Measurements from ENCODE around the gene CA11.
"Not testable (repeated sequence)": the region's sequence is repeated elsewhere in the genome, so short reads cannot be mapped to it uniquely, and the experiment has no call there.

The CA11 gene

GRCh38 chr19:48669903-48670668 lies 24.1 kb upstream of the CA11 start:
- DNase-seq (ENCODE audit: low spot score), result no peak

GRCh38 chr19:48668761-48669160 lies 22.8 kb upstream of the CA11 start:
- DNase-seq (ENCODE audit: low spot score), result no peak

- no peak for DNase-seq (ENCODE audit: low spot score)
These were observed 22.3 kb upstream of the CA11 start for GRCh38 chr19:48668332-48668731.

GRCh38 chr19:48665786-48666185 lies 19.8 kb upstream of the CA11 start:
- DNase-seq (ENCODE audit: low spot score), result no peak

- DNase-seq (ENCODE audit: low spot score), result peak; percentile 6
These were observed 18.5 kb upstream of the CA11 start for GRCh38 chr19:48664476-48664875.

GRCh38 chr19:48663667-48664066 lies 17.7 kb upstream of the CA11 start:
- DNase-seq (ENCODE audit: low spot score), result peak; percentile 8

DNA sequence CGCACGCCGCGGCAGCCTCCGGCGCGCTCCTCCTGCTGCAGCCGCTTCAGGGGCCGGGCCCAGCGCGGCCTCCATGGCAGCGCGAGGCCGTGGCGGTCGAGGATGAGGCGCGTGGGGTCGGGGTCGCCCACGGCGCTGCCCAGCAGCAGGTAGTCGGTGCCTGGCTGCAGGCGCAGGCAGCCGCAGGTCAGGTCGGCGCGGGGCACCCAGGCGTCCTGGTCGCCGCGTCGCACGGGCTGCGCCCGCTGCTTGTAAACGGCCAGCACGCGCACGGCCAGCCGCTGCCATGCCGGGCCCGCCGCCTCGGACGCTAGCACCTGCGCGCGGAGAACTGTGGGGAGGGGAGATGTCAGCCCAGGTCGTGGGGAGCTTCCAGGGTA lies 15.7 kb upstream of the CA11 start:
- DNase-seq (ENCODE audit: low spot score), result peak; percentile 19

DNA sequence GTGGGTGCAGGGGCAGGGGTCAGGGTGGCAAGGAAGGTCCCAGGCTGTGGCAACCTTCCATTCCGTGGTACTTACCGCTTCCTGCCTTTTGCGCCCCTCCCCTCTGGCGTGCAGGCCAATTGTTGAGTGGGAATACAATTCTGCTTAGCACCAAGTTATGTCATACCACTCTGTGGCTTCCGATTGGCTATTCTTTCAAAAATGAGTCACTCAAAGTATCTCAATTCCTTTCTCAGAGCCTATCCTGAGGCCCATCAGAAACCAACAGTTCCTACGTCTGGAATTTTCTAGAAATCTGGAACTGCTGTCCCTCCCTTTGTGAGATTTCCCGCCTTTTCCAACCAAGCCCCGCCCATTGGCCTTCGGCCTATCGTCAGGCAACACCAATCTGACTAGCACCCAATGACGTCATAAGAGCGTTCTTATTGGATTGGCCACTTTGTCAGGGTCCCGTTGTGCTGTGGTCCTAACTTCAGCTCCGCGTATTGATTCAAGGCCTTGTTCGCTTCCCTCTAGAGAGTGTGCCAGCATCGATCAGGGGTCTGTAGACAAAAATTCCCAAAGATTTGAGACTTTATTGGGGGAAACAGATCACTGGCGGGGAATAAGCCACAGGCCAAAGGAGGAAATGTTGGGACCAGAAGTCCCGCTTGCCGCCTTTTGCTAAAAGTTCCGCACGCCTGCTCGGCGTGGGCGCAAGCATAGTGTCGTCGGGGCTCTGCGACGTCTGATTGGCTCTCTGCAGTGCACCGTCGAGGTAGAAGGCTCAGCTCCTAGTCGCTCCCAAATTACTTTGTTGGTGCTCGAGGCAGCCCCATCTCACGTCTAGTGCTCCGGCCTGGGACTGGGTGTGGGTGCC lies 15.1 kb upstream of the CA11 start:
- DNase-seq (ENCODE audit: low spot score), result peak; percentile 94

- peak; percentile 44 for DNase-seq (ENCODE audit: low spot score)
These were observed 13.8 kb upstream of the CA11 start for GRCh38 chr19:48659768-48660167.

DNA sequence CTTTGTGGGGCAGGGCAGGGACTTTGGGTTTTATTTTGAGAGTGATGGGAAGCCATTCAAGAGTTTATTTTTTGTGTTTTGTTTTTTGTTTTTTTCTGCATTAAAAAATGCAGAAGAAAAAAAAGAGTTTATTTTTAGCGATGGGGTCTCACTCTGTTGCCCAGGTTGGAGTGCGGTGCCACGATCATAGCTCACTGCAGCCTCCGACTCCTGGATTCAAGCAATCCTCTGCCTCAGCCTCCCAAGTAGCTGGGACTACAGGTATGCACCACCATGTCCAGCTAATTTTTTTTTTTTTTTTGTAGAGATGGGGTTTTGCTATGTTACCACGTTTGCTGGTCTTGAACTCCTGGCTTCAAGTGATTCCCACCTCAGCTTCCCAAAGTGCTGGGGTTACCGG lies 12.5 kb upstream of the CA11 start:
- no peak for DNase-seq (ENCODE audit: low spot score)

- not testable (repeated sequence) for DNase-seq (ENCODE audit: low spot score)
These were observed 11.8 kb upstream of the CA11 start for GRCh38 chr19:48657828-48658227.

- DNase-seq (ENCODE audit: low spot score), result peak; percentile 18
These were observed 11.0 kb upstream of the CA11 start for GRCh38 chr19:48656840-48657474.

DNA sequence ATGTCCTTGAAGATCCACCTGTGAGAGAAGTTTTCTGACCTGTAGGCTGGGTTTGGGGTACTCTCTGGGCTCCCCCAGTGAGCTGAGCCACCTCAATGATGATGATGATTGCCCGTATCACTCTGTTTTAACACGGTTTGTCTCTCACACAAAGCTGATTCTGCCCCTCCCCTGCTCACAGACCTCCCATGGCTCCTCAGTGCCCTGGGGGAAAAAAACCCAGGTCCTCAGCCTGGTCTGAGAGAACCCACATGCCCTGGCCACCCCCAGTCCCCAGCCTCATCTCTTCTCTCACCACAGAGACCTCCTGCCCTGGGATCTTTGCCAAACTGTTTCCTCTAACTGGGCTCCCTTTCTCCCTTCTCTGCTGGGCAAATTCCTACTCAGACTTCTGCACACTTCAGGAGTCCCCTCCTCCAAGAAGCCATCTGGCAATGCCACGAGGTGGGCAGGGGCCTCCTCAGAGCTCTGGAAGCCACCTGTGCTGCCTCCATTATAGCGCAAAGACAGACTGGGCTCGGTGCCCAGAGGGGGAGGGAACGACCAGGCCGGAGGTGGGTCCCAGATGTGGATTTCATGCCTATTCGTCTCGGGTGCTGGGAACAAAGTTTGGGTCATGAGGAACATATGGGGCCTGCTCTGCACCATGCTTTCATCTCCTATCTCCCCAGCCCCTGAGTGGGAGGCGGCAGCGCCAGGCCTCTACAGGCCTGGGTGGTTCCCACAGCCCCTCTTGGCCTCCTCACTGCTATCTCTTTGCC lies 8.5 kb upstream of the CA11 start:
- DNase-seq (ENCODE audit: low spot score), result no peak

- DNase-seq (ENCODE audit: low spot score), result no peak
These were observed 5.7 kb upstream of the CA11 start for GRCh38 chr19:48651683-48652048.

GRCh38 chr19:48650974-48651682 lies 5.1 kb upstream of the CA11 start:
- DNase-seq (ENCODE audit: low spot score), result no peak

GRCh38 chr19:48648134-48648533 lies 2.1 kb upstream of the CA11 start:
- no peak for DNase-seq (ENCODE audit: low spot score)

DNA sequence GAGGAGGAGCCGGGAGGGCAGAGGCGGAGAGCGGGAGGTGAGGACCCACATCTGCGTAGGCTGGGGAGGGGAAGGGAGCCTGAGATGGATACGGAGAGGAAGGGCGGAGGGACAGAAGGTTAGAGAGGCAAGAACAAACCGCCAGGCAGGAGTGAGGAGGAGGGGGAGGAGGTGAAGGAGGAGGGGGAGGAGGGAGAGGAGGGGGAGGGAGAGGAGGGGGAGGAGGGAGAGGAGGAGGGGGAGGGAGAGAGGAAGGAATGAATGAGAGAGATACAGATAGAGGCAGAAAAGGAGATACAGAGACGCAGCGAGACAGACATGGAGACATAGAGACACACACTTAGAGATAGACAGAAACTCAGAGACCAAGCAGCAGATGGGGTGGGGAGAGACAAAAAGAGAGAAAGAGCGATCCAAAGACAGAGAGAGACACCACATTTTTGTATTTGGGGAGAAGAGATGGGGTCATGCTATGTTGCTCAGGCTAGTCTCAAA lies 782 bp upstream of the CA11 start:
- peak; percentile 90 for DNase-seq (ENCODE audit: low spot score)

GRCh38 chr19:48645620-48646000 lies 377 bp downstream of the CA11 start:
- no peak for DNase-seq (ENCODE audit: low spot score)

DNA sequence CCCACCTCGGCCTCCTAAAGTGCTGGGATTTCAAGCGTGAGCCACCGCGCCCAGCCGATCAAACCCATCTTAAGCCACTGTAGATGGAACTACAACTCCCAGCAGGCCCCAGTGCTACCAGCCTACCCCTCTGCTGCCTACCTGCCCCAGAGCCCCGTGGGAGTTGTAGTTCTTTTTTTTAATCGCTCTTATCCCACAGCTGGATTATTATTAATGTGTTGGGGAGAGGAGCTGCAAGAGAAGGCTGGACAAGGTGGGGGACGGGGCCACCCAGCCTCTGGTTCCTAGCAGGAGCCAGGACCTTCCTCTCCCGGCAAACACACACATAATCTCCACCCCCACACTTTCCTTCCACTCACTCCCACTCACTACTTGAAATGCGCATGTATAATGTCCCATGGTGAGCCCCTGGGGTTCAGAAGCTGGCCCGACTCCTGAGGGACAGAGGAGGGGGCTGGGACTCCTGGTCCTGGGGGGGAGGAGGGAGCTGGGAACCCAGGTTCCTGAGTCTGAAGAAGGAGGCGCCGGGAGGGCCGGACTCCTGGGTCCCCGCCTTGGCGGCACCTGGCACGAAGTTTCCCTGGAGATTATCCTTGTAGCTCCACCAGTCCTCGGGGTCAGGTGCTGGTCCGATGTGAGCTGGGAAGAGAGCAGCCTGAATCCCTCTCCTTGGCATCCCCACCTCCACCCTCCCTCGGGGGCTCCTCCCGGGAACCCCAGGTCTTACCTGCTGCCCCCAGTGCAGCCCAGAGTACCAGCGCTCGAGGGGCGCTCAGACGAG lies 958 bp downstream of the CA11 start:
- DNase-seq (ENCODE audit: low spot score), result peak; percentile 57

DNA sequence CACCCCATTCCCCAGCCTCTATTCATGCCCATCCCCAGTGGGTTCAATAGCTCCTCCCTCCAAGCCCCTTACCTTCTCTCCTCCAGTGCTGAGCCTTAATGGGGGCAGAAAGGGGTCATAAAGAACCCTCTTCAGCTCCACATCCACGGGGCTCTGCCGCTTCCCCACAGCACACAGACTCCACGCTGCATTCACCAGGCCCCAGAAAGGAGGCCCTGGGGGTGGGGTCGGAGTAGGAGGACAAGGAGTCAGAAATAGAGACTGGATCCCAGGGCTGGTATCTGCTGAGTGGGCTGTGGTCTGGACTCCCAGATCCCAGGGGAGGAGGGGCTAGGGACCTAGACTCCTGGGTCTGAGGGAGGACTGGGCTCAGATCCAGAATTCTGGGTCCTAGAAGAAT lies 1.6 kb downstream of the CA11 start:
- no peak for DNase-seq (ENCODE audit: low spot score)

DNA sequence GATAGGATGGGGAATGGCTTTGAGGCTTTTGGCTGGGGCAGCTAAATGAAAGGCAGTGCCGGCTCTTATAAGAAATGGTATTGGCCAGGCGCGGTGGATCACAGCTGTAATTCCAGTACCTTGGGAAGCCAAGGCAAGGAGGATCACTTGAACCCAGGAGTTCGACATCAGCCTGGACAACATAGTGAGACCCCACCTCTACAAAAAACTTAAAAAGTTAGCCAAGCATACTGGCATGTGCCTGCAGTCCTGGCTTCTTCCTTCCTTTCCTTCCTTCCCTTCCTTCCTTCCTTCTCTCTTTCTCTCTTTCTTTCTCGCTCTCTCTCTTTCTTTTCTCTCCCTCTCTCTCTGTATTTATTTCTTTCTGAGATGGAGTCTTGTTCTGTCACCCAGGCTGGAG lies 3.1 kb downstream of the CA11 start:
- no peak for DNase-seq (ENCODE audit: low spot score)

All from iPS-NIHi11 (cell line).